ENCODE measurements around the gene PIRT.

GRCh38 chr17:10775058-10775457, 62.8 kb downstream of the PIRT start:
- TF ChIP-seq RFX5 (IDR thresholded peaks at IDR 0.05) = no peak
- TF ChIP-seq REST (IDR thresholded peaks at IDR 0.05) = no peak
- no peak for TF ChIP-seq SREBF2 (IDR thresholded peaks at IDR 0.05)
